Stimulated activated CD4-positive, alpha-beta T cell treated with anti-CD3 and anti-CD28 coated beads, Interleukin-2, amount 100 ng/mL, for 48 hours (primary cell): ENCODE data around the gene CADM3.

ENCODE experiments used
- DNase-seq, 2 donors: peaks; one replicate each; pipeline ENCODE4 v3.0.0-alpha.2; 2020

Gene CADM3

DNA sequence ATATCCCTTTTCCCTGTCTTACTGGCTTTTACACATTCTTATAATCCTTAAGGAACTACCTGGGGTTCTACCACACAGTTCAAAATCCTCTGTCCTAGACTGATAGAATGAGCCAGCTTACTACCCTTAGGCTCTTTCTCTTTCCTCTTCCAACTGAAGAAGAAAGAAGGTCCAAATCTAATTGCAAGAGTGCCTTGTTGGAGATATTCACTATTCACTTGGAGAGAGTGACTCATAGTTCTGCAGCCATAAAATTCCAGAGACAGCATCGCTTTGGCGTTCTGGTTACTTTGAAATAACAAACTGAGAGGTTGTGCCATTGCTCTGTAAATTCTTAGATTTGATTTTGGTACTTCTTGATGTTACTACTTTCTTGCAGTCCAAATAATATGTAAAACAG lies 4.2 kb downstream of the CADM3 start:
- no peak for DNase-seq

GRCh38 chr1:159177272-159177907 lies 6.0 kb downstream of the CADM3 start:
- peak in 1 of 2 donors; percentile 13 for DNase-seq

DNA sequence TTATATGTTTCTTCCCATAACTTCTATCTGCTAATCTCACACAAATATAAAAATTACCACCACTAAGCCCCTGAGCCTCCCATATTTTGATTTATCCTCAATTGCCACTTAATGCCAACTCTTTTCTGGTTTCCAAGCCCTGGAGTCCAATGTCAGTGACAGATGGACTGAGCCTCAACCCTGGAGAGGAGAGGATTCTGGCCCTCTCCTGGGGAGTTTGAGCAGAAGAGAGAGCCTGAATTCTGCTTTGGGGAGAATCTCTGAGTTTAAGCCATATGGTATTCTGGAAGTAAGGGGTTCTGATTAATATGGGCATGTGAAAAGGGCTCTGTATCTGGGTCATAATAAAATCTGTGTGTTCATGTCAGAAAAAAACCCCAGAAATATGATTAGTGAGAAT lies 8.5 kb downstream of the CADM3 start:
- DNase-seq: no peak

GRCh38 chr1:159180516-159180915 lies 9.1 kb downstream of the CADM3 start:
- DNase-seq: no peak

DNA sequence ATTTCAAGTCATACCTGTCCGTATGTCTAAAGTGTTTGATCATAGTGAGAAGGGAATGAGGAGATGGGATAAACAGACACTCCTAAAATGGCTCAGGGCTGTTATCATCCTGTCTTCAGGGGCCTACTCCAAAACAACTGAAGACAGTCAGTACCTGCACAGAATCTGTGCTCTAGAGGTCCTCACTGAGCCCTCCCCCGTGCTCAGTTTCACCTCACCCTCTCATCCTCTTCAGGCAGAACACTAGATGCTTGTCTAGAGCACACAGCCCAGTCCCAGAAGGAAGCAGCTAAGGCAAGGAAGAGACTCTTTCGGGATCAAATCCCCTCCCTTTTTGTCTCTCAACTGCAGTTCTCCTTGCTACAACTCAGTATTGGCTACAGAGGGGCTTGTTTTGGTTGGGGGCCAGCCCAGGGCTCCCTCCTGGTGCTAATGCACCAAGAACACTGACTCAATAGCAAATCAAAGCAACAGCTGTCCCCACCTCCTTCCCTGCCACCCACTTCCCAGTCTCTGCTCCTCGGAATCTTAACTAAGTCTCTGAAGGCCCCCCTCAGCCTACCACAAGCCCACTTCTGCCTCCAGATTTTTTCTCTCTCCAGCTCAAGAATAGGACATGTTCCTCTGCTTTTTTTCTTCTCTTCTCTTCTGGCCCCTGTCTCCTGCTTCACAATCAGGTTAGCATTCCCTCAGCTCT lies 10.1 kb downstream of the CADM3 start:
- DNase-seq: no peak

- no peak for DNase-seq
These were observed 12.8 kb downstream of the CADM3 start for GRCh38 chr1:159184201-159184600.

DNA sequence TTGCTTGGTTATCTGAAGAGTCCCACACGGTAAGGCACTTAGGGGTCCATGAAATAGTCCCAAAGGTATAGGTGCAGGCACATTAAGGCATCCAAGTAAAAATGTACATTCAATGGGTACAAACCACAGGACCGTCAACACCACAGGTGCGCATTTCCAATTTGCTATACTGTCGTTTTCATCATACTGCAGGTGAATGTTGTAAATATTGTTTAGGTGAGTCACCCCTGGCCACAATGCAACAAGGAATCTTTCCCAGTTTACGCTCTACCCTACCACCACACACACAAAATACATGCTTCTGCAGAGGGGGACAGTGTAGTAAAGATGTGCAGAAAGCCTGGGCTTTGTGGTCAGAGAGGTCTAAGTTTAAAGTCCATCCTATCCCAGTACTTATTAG lies 13.7 kb downstream of the CADM3 start:
- no peak for DNase-seq

- no peak for DNase-seq
These were observed 15.6 kb downstream of the CADM3 start for GRCh38 chr1:159187033-159187432.

DNA sequence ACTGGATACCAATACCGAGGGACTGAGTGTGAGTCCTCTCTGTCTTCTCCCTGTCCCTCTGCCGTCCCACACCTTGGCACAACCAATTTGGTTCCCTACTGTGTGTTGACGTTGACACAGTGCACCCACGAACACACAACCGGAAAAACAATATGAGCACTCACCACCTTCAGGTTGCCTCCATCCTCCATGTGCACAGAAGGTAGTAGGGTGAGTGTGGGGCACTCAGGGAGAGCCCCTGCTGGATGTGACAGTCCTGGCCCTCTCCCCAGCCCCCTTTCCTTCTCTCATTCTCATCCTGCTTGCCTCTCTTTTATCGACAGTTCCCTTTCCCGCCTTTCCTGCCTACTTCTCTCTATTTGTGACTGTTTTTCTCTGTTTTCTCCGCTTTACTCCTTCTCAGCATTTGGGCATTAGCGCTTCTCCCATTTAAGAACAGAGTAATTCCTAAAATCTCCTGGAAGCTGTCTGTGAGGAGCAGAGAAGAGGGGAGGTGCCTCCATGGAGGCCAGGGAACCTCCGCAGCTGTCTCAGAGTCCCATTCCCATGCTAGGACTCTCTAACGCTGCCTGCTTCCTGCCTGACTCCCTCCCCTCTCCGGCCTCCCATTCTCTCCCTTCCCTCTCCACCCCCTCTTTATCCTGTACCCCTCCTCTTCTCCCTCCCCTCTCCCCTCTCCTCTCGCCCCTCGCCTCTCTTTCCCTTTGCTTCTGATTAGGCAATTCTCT lies 16.4 kb downstream of the CADM3 start:
- DNase-seq: no peak

GRCh38 chr1:159188375-159188788 lies 17.0 kb downstream of the CADM3 start:
- peak in 1 of 2 donors; percentile 11 for DNase-seq

DNA sequence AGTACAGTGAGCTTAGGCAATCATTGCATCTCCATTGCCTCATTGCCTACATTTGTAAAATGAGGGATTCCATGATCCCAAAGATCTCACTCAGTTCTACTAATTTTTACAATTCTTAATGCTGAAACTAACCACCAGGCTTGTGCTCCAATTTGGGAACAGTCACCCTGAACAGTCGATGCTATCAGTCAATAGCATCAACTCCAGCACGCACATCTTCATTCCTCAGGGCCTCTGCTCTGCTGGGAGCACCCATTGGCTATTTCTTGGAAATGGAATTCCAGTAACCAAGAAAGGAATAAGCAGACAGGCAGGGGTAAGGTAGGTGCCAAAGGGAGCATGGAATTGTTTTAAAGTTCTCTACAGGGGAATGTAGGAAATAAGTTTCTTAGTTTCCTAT lies 19.0 kb downstream of the CADM3 start:
- DNase-seq: no peak

DNA sequence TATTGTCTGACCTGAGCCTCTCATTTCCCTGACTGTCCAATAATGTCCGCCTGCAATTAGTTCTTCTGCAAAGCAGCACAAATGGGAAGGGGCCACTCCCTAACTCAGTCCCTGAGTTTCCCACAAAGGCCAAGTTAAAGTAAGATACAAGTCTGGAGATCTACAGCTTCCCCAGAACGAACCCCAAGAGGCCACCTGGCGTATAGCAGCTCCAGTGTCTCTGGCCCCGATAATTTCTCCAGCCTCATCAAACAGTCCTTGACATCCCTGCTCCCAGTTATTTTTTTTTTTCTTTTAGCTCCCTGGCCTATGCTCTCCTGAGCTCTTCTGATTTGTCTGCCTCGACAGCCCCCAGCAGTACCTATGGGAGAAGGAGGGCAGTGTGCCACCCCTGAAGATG lies 25.1 kb downstream of the CADM3 start:
- DNase-seq: no peak

DNA sequence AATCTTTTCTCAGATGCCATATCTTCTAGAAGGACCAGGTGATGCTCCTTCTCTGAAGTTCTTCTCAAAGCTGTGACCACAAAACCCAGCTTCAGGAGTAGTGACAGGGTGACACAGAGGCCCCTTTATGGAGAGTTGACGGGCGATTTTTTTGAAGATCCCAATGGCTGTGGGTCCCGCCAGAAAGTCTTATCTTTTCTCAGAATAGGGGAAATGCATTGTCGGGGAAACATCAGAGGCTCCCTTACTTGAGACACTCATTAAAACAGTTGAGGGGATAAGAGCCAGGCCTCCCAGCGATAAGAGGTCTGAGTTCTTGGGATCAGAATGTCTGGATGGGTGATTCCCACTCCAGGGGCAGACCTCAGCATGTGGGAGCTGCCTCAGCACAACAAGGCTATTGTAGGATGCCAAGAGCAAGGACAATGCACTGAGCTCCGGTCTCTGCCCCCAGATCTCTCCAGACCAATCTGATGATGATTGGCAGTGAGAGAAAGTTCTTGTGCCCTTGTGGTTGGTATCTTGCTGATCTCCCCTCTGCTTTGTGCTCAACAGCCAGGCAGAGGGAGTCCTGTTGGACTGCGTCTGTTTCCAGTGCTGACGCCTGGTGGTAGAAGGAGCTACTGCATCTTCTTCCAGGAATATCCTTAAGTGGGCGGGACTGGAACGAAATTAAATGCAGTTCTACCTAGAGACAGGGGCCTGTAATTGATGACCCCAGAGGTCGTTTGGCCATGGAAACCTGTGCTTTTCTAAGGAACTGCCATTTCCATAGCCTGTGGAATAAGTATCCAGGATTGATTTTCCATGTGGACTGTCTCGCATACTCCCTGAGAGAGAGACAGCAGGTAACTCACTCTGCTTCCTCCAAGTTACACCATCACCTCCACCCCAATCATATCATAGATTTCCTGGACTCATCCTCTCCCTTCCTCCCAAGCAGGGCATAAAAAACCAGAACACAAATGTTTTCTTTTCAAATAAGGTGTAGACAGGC lies 26.4 kb downstream of the CADM3 start:
- DNase-seq: peak; percentile 58 to 64

- DNase-seq: no peak
These were observed 28.5 kb downstream of the CADM3 start for GRCh38 chr1:159199901-159200300.

DNA sequence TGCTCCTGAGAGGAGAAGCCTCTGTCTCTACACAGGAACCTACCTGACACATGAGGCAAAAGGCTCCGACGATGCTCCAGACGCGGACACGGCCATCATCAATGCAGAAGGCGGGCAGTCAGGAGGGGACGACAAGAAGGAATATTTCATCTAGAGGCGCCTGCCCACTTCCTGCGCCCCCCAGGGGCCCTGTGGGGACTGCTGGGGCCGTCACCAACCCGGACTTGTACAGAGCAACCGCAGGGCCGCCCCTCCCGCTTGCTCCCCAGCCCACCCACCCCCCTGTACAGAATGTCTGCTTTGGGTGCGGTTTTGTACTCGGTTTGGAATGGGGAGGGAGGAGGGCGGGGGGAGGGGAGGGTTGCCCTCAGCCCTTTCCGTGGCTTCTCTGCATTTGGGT lies 29.4 kb downstream of the CADM3 start:
- DNase-seq: no peak

DNA sequence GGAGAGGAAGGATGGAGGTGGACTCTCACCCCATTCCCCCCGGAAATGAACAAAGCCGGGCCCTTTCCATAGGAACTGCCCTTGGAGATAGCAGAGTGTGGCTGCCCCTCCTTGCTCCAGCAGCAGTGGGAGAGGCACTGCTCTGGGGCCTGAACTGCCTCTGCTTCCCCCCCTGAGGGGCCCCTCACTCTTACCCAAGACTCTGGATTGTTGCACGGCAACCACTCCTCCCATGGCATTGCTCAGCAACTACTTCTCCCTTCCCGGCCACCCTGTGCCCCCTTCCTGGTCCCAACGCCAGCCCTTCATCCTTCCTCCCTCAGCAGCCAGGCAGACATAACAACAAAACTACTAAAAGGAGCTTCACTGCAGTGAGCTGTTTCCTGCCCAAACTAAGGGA lies 30.2 kb downstream of the CADM3 start:
- DNase-seq: no peak

DNA sequence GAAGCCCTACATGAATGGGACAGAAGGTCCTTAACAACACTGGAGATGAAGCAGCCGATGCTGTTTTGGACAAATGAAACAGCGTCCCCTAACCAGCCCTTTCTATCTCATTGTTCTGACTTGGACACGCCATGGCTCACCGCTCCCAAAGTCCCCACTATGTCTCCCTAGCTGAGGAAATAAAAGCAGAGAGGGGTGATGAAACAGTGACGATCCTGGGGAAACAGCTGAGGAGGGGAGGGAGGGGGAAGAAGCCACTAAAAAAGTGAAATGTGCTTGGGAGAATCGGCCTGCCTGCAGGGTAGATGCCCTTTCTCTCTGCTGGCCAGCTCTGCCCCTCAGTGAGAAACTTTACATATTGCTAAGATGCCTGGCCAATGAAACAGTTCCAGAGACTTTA lies 32.2 kb downstream of the CADM3 start:
- no peak for DNase-seq

- no peak for DNase-seq
These were observed 33.0 kb downstream of the CADM3 start, which contains the start of gene ACKR1 for GRCh38 chr1:159204161-159205141. ACKR1 (plus strand) TSS chr1:159204875; CDS start chr1:159204960, 85 bp downstream.

DNA sequence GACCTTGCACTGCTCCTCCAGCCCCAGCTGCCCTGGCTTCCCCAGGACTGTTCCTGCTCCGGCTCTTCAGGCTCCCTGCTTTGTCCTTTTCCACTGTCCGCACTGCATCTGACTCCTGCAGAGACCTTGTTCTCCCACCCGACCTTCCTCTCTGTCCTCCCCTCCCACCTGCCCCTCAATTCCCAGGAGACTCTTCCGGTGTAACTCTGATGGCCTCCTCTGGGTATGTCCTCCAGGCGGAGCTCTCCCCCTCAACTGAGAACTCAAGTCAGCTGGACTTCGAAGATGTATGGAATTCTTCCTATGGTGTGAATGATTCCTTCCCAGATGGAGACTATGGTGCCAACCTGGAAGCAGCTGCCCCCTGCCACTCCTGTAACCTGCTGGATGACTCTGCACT lies 33.8 kb downstream of the CADM3 start:
- no peak for DNase-seq

DNA sequence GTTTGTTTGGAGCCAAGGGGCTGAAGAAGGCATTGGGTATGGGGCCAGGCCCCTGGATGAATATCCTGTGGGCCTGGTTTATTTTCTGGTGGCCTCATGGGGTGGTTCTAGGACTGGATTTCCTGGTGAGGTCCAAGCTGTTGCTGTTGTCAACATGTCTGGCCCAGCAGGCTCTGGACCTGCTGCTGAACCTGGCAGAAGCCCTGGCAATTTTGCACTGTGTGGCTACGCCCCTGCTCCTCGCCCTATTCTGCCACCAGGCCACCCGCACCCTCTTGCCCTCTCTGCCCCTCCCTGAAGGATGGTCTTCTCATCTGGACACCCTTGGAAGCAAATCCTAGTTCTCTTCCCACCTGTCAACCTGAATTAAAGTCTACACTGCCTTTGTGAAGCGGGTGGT lies 34.7 kb downstream of the CADM3 start:
- no peak for DNase-seq

- DNase-seq: no peak
These were observed 35.7 kb downstream of the CADM3 start for GRCh38 chr1:159207080-159207479.

DNA sequence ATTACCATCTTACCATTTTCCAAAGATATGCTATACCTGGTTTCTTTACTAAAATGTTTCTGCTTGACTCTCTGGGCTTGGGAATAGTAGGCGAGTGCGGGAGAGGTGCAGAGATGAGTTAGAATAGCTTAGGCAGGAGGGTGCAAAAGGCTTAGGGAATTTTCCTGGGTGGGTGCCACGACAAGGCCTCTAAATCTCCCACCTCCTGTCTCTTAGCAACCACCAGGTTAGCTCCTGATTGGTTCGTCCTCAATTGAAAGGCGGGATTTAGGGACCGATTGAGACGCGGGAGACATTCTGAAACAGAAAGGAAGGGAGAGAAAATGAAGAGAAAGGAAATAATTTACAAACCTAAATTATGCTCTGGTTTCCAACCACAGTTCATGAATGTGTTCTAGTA lies 36.4 kb downstream of the CADM3 start:
- no peak for DNase-seq
